ENCODE data around the gene METTL26. TPM values are rescaled to one million over a fixed set of nuclear protein-coding genes. Genes with fewer than 3 reads are reported as not detected.
"Not testable (repeated sequence)": the region's sequence is repeated elsewhere in the genome, so short reads cannot be mapped to it uniquely, and the experiment has no call there.

The METTL26 gene
- total RNA-seq, 1 donor from 2014 or later: 46.0 TPM

- no peaks in the 10 kb centered on the region for H3K79me2 ChIP-seq (ENCODE audit: low read depth)
- no peaks in the 10 kb centered on the region for H3F3A ChIP-seq (ENCODE audit: low read depth)
- no peak overlapping the region for H3K4me2 ChIP-seq
- Mint-ChIP-seq H3K27ac (no peak overlapping the region), H3K36me3 (peaks cover 31% of the 10 kb centered on the region), H3K9me3 (peaks cover 6% of the 10 kb centered on the region), H3K4me3 (no peak overlapping the region), H3K4me1 (peaks cover 6% of the 10 kb centered on the region), H3K27me3 (ENCODE audit: insufficient read depth, low read depth) (peaks cover 2% of the 10 kb centered on the region)
- no peak overlapping the region for H2AFZ ChIP-seq (replicated peaks)
- H3K9ac ChIP-seq: no peak overlapping the region
- H4K20me1 ChIP-seq (ENCODE audit: low read depth): peaks cover 26% of the 10 kb centered on the region
- no peaks in the 10 kb centered on the region for H3K36me3 ChIP-seq
- no peaks in the 10 kb centered on the region for H3K27me3 ChIP-seq
- no peak overlapping the region for H3K27ac ChIP-seq
- H3K4me3 ChIP-seq: no peak overlapping the region
- DNase-seq (ENCODE audit: low spot score): no peak
- H3K4me1 ChIP-seq: no peaks in the 10 kb centered on the region
- TF ChIP-seq EZH2 (IDR thresholded peaks at IDR 0.05) (no peak), CTCF (IDR thresholded peaks at IDR 0.05) (no peak), EZH2phosphoT487 (IDR thresholded peaks at IDR 0.05) (no peak)
- H3K9me3 ChIP-seq (ENCODE audit: low read depth): no peaks in the 10 kb centered on the region
Observed at GRCh38 chr16:598823-599739, 37.0 kb downstream of the METTL26 start.

- H3K9me3 ChIP-seq (ENCODE audit: low read depth); H3K4me1 ChIP-seq; H3K4me2 ChIP-seq; H3F3A ChIP-seq (ENCODE audit: low read depth); H3K4me3 Mint-ChIP-seq; H3K9ac ChIP-seq; H3K27me3 Mint-ChIP-seq (ENCODE audit: insufficient read depth, low read depth); H3K27me3 ChIP-seq; H3K9me3 Mint-ChIP-seq; DNase-seq (ENCODE audit: low spot score); H3K27ac ChIP-seq; H3K79me2 ChIP-seq (ENCODE audit: low read depth); H3K27ac Mint-ChIP-seq; H3K4me1 Mint-ChIP-seq; H2AFZ ChIP-seq (replicated peaks); H3K36me3 ChIP-seq; H3K4me3 ChIP-seq: not testable (repeated sequence)
- peaks cover 21% of the 10 kb centered on the region for H3K36me3 Mint-ChIP-seq
- peaks cover 39% of the 10 kb centered on the region for H4K20me1 ChIP-seq (ENCODE audit: low read depth)
Observed at GRCh38 chr16:597655-598054, 38.5 kb downstream of the METTL26 start.

- Mint-ChIP-seq H3K27me3 (ENCODE audit: insufficient read depth, low read depth) (peaks cover 2% of the 10 kb centered on the region), H3K4me1 (peaks cover 10% of the 10 kb centered on the region), H3K9me3 (no peaks in the 10 kb centered on the region), H3K27ac (no peak overlapping the region), H3K4me3 (peak overlapping the region; percentile 48), H3K36me3 (peaks cover 20% of the 10 kb centered on the region)
- Histone ChIP-seq H3K27me3 (peaks cover 1% of the 10 kb centered on the region), H3F3A (ENCODE audit: low read depth) (no peaks in the 10 kb centered on the region), H2AFZ (replicated peaks) (no peak overlapping the region), H3K36me3 (no peaks in the 10 kb centered on the region), H3K9me3 (ENCODE audit: low read depth) (no peaks in the 10 kb centered on the region), H3K27ac (no peak overlapping the region), H4K20me1 (ENCODE audit: low read depth) (peaks cover 49% of the 10 kb centered on the region), H3K4me3 (no peak overlapping the region), H3K4me1 (no peaks in the 10 kb centered on the region), H3K9ac (no peak overlapping the region), H3K4me2 (no peak overlapping the region), H3K79me2 (ENCODE audit: low read depth) (peaks cover 9% of the 10 kb centered on the region)
- DNase-seq (ENCODE audit: low spot score): no peak
- no peak for TF ChIP-seq EZH2phosphoT487 (IDR thresholded peaks at IDR 0.05)
- TF ChIP-seq CTCF (IDR thresholded peaks at IDR 0.05): no peak
- no peak for TF ChIP-seq EZH2 (IDR thresholded peaks at IDR 0.05)
Observed at GRCh38 chr16:596736-597060, 39.4 kb downstream of the METTL26 start.
